Measurements from ENCODE around the gene P2RY10. TPM values are rescaled to one million over a fixed set of nuclear protein-coding genes. Genes with fewer than 3 reads are reported as not detected.

Gene P2RY10
- total and polyA plus RNA-seq, 2 donors (not counting 3 experiments of a cell fraction or from before 2014, with no cell fraction given): not detected

DNA sequence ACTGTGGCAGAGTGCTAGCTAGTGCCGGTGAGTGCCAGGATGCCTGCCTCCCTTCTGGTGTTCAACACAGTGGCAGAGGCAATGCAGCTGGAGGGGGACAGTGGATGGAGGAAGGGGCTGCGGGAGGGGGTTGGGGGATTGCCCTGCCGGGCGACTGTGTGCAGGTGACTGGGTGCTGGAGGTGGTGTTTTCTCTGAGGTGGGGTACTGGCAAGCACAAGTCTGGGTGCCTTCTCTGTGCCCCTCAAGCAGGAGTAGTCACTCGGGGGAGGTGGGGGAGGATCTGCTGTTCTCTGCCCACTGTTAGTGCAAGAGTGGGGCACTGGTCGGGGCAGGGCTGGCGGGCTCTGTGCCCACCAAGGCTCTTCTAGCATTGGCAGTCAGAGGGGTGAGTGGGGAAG lies 10.3 kb upstream of the P2RY10 start:
- Histone ChIP-seq H3K9ac (replicated peaks; ENCODE audit: extremely low read depth, insufficient read depth, low read length) (no peak overlapping the region), H3K27me3 (ENCODE audit: control insufficient read depth in 2 of 2, insufficient read depth in 2 of 2, low read length in 2 of 2) (no peaks in the 10 kb centered on the region), H4K20me1 (replicated peaks; ENCODE audit: control insufficient read depth, extremely low read depth, insufficient read depth, low read length) (no peaks in the 10 kb centered on the region), H3K36me3 (ENCODE audit: control insufficient read depth in 2 of 2, extremely low read depth in 1 of 2, insufficient read depth in 2 of 2, low read length in 2 of 2) (no peaks in the 10 kb centered on the region), H3K4me2 (ENCODE audit: insufficient read depth, low read length) (no peak overlapping the region), H3K9me1 (replicated peaks; ENCODE audit: control insufficient read depth, extremely low read depth, insufficient read depth, low read length) (no peaks in the 10 kb centered on the region), H3K4me3 (replicated peaks in 1 of 3; ENCODE audit: insufficient read depth in 1 of 3, low read depth in 1 of 3, low read length in 3 of 3) (no peak overlapping the region), H3K9me3 (replicated peaks; ENCODE audit: control insufficient read depth, insufficient read depth, low read length) (no peaks in the 10 kb centered on the region), H3K79me2 (ENCODE audit: control insufficient read depth, insufficient read depth, low read length) (no peaks in the 10 kb centered on the region), H2AFZ (ENCODE audit: low read depth, low read length) (no peak overlapping the region), H3K4me1 (ENCODE audit: control insufficient read depth, extremely low read depth, insufficient read depth, low read length) (no peaks in the 10 kb centered on the region), H3K27ac (ENCODE audit: insufficient read depth, low read depth, low read length) (no peak overlapping the region)
- CTCF ChIA-PET: no interaction called here
- intact Hi-C loops (cut with micrococcal nuclease): no loop called here
- no peak for DNase-seq (ENCODE audit: low read depth, low spot score)
- FAIRE-seq: no peak
- TF ChIP-seq GATA2 (IDR thresholded peaks at IDR 0.05; ENCODE audit: insufficient read depth, insufficient read length, low read depth, low read length): no peak
- TF ChIP-seq, protein P1, sequence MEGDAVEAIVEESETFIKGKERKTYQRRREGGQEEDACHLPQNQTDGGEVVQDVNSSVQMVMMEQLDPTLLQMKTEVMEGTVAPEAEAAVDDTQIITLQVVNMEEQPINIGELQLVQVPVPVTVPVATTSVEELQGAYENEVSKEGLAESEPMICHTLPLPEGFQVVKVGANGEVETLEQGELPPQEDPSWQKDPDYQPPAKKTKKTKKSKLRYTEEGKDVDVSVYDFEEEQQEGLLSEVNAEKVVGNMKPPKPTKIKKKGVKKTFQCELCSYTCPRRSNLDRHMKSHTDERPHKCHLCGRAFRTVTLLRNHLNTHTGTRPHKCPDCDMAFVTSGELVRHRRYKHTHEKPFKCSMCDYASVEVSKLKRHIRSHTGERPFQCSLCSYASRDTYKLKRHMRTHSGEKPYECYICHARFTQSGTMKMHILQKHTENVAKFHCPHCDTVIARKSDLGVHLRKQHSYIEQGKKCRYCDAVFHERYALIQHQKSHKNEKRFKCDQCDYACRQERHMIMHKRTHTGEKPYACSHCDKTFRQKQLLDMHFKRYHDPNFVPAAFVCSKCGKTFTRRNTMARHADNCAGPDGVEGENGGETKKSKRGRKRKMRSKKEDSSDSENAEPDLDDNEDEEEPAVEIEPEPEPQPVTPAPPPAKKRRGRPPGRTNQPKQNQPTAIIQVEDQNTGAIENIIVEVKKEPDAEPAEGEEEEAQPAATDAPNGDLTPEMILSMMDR (IDR thresholded peaks at IDR 0.05; ENCODE audit: extremely low read depth in 1 of 2, insufficient read depth in 1 of 2, low read depth in 1 of 2, low read length in 2 of 2): no peak
- no peak for TF ChIP-seq MYC (IDR thresholded peaks at IDR 0.05; ENCODE audit: low read depth, low read length)
- TF ChIP-seq, protein P2, sequence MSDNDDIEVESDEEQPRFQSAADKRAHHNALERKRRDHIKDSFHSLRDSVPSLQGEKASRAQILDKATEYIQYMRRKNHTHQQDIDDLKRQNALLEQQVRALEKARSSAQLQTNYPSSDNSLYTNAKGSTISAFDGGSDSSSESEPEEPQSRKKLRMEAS (IDR thresholded peaks at IDR 0.05; ENCODE audit: insufficient read depth, insufficient read length): no peak
- BruUV-seq (replicated peaks): no TSS peak
- POLR2A ChIA-PET: no interaction called here
- dilution Hi-C loops (cut with MboI; ENCODE audit: extremely low pct_ligation_motif_present, low sequenced_read_pairs): no loop called here

DNA sequence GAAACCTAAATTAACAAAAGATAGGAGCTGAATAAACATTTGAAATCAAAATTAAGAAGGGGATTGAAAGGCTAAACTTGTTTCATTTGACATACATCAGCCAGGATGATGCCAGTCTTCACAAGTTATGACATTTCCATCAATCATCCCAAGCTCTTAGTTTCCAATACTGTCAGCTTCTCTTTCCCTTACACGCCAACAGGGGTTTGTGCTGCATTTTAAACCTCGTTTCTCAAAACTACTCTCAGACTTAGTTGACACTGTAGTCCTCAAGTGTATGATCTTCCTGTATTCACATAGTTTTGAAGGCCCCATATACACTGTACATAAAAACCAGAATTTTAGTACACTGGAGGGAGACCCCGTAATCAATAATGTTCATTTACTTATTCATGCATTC lies 840 bp upstream of the P2RY10 start:
- DNase-seq (ENCODE audit: low read depth, low spot score) (no peak), FAIRE-seq (no peak)
- TF ChIP-seq, protein P2 (IDR thresholded peaks at IDR 0.05; ENCODE audit: insufficient read depth, insufficient read length): no peak
- TF ChIP-seq POLR2AphosphoS5 (IDR thresholded peaks at IDR 0.05; ENCODE audit: insufficient read depth, low read depth, low read length): no peak
- no peak for TF ChIP-seq GATA2 (IDR thresholded peaks at IDR 0.05; ENCODE audit: insufficient read depth, insufficient read length, low read depth, low read length)
- TF ChIP-seq, protein P1 (IDR thresholded peaks at IDR 0.05; ENCODE audit: extremely low read depth in 1 of 2, insufficient read depth in 1 of 2, low read depth in 1 of 2, low read length in 2 of 2): no peak
- TF ChIP-seq JUN (IDR thresholded peaks at IDR 0.05; ENCODE audit: borderline replicate concordance, insufficient read depth, insufficient read length, low read depth): no peak
- no peak for TF ChIP-seq MYC (IDR thresholded peaks at IDR 0.05; ENCODE audit: low read depth, low read length)
- TF ChIP-seq EZH2 (IDR thresholded peaks at IDR 0.05; ENCODE audit: borderline replicate concordance, low read depth, low read length, severe bottlenecking): no peak
- no peak for TF ChIP-seq FOS (IDR thresholded peaks at IDR 0.05; ENCODE audit: borderline replicate concordance, insufficient read depth, low read length)
- no peak for TF ChIP-seq POLR2A (IDR thresholded peaks at IDR 0.05; ENCODE audit: low read depth, low read length)
- Histone ChIP-seq H3K9me3 (replicated peaks; ENCODE audit: control insufficient read depth, insufficient read depth, low read length) (no peaks in the 10 kb centered on the region), H4K20me1 (replicated peaks; ENCODE audit: control insufficient read depth, extremely low read depth, insufficient read depth, low read length) (no peaks in the 10 kb centered on the region), H3K9ac (replicated peaks; ENCODE audit: extremely low read depth, insufficient read depth, low read length) (no peak overlapping the region), H3K36me3 (ENCODE audit: control insufficient read depth in 2 of 2, extremely low read depth in 1 of 2, insufficient read depth in 2 of 2, low read length in 2 of 2) (no peaks in the 10 kb centered on the region), H3K4me1 (ENCODE audit: control insufficient read depth, extremely low read depth, insufficient read depth, low read length) (no peaks in the 10 kb centered on the region), H3K4me2 (ENCODE audit: insufficient read depth, low read length) (no peak overlapping the region), H3K27ac (ENCODE audit: insufficient read depth, low read depth, low read length) (no peak overlapping the region), H3K27me3 (ENCODE audit: control insufficient read depth in 2 of 2, insufficient read depth in 2 of 2, low read length in 2 of 2) (no peaks in the 10 kb centered on the region), H2AFZ (ENCODE audit: low read depth, low read length) (no peak overlapping the region), H3K9me1 (replicated peaks; ENCODE audit: control insufficient read depth, extremely low read depth, insufficient read depth, low read length) (no peaks in the 10 kb centered on the region), H3K79me2 (ENCODE audit: control insufficient read depth, insufficient read depth, low read length) (no peaks in the 10 kb centered on the region), H3K4me3 (replicated peaks in 1 of 3; ENCODE audit: insufficient read depth in 1 of 3, low read depth in 1 of 3, low read length in 3 of 3) (no peak overlapping the region)
- BruUV-seq (replicated peaks): no TSS peak
- ChIA-PET CTCF (no interaction called here), POLR2A (no interaction called here)
- intact Hi-C loops (cut with micrococcal nuclease): no loop called here
- dilution Hi-C loops (cut with MboI; ENCODE audit: extremely low pct_ligation_motif_present, low sequenced_read_pairs): no loop called here

All from endothelial cell of umbilical vein (primary cell).